Nephron progenitor cell (in vitro differentiated cells): ENCODE data around the gene TALDO1.

Experiments used
- DNase-seq: peaks from one replicate; pipeline ENCODE4 v3.0.0; 2021
- H3K27ac Mint-ChIP-seq: 2 replicates; pipeline ENCODE4 v1.8.0; 2021; ENCODE audit warnings: mild to moderate bottlenecking, moderate library complexity, mixed read lengths
- H3K27me3 Mint-ChIP-seq: 2 replicates; pipeline ENCODE4 v1.8.0; 2021; ENCODE audit warnings: mild to moderate bottlenecking, low read depth, mixed read lengths; ENCODE audit not compliant: poor library complexity
- H3K36me3 Mint-ChIP-seq: 2 replicates; pipeline ENCODE4 v1.8.0; 2021; ENCODE audit warnings: low read depth, mixed read lengths
- H3K4me1 Mint-ChIP-seq: 2 replicates; pipeline ENCODE4 v1.8.0; 2021; ENCODE audit warnings: mixed read lengths
- H3K4me3 Mint-ChIP-seq: 2 replicates; pipeline ENCODE4 v1.8.0; 2021; ENCODE audit warnings: mild to moderate bottlenecking, moderate library complexity, mixed read lengths
- H3K9me3 Mint-ChIP-seq: 2 replicates; pipeline ENCODE4 v1.8.0; 2021; ENCODE audit warnings: mild to moderate bottlenecking, moderate library complexity, mixed read lengths
- CTCF ChIP-seq: fragments of 200-600 bp; sonication (generic); IDR thresholded peaks from 2 replicates; pipeline ENCODE4 v1.5.0; 2021; ENCODE audit warnings: antibody characterized with exemption

The TALDO1 gene

DNA sequence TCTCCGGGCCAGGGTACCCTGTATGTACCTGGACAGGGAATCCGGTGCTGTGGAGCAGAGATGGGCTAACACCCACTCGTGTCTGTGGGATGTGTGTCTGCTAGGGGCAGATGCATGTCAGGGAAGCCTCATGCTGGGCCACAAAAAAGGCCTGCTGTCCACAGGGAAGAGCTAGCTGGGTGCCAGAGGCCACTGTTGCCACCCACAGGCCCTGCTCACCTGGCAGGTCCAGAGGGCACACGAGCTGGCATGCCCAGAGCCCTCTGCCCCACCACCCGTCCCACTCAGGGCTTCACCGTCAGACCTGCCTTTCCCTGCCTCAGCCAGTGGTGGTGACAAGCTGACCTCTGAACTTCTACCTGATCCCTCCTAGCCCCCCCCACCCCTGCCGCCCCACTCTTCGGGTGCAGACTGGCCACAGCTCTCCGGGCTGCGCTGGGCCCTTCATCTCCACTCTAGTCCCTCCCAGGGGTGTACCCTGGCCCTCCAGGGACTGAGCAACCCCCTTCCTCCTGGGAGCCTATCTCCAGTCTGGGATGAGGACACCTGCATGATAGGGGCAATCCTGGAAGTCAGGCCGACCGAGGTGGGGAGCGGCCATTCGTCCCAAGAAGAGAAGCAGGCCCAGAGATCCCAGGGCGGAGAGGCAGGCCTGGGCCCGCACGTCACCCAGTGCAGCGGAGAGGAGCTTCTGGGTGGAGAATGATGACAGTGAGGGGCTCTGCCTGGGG is 49.5 kb downstream of the TALDO1 start:
- DNase-seq, result no peak
- H3K4me3 Mint-ChIP-seq, result peak overlapping the region; percentile 86
- TF ChIP-seq CTCF, result no peak
- H3K4me1 Mint-ChIP-seq, result peaks cover 16% of the 10 kb centered on the region
- H3K36me3 Mint-ChIP-seq, result no peaks in the 10 kb centered on the region
- H3K27ac Mint-ChIP-seq, result no peak overlapping the region
- no peaks in the 10 kb centered on the region for H3K27me3 Mint-ChIP-seq
- no peaks in the 10 kb centered on the region for H3K9me3 Mint-ChIP-seq

DNA sequence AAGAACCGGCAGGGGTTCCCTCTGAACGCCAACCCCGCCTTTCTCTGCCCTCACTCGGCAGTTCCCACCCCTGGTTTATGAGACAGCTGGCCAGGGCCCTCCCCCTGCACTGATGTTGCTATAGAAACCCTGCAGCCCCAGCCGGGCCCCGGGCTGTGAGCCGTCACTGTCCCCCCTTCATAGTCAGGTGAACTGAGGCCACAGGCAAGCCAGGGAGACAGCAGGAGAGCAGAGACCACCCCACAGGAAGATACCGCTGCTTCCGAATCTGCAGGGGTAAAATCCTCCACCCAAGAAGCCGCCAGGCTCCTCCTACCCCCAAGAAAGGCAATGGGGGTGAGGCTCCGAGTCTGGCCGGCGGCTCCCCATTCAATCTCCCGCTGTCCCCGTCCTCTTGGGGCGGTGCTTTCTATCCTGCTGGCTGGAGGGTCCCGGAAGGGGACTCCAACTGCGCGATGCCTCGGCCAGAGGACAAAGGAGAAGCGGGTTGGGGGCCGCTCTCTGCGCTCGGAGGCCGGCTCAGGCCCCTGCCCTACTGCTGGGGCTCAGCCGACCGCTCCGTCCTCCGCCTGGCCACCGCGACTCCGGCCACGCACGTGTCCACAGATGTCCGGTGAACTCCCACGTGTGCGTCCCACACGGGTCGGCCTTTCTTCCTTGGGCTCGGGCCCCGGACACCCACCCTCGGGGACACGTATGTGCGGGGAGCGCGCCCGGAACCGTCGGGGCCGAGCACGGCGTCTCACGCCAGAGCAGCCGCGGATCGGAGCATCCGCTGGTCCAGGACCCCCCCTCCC is 50.2 kb downstream of the TALDO1 start:
- Mint-ChIP-seq H3K9me3 (no peaks in the 10 kb centered on the region), H3K27me3 (no peaks in the 10 kb centered on the region), H3K27ac (peak overlapping the region; percentile 71), H3K4me3 (peak overlapping the region; percentile 86), H3K4me1 (peaks cover 16% of the 10 kb centered on the region), H3K36me3 (no peaks in the 10 kb centered on the region)
- peak; percentile 75 for DNase-seq
- TF ChIP-seq CTCF, result no peak

GRCh38 chr11:798093-798713 is 50.9 kb downstream of the TALDO1 start, which contains the start of gene SLC25A22:
TSS of gene SLC25A22 (minus strand) at chr11:798281. CDS start at chr11:795006, 3,275 bp downstream.
- Mint-ChIP-seq H3K36me3 (no peaks in the 10 kb centered on the region), H3K4me1 (peaks cover 16% of the 10 kb centered on the region), H3K27me3 (no peaks in the 10 kb centered on the region), H3K4me3 (peak within 1 kb of the TSS; percentile 86), H3K9me3 (no peaks in the 10 kb centered on the region), H3K27ac (peak within 1 kb of the TSS; percentile 71)
- peak; percentile 94 for DNase-seq
- TF ChIP-seq CTCF, result peak; percentile 60

GRCh38 chr11:799641-800316 is 52.5 kb downstream of the TALDO1 start:
- TF ChIP-seq CTCF, result no peak
- Mint-ChIP-seq H3K27ac (no peak overlapping the region), H3K27me3 (no peaks in the 10 kb centered on the region), H3K9me3 (no peaks in the 10 kb centered on the region), H3K4me3 (no peak overlapping the region), H3K4me1 (peaks cover 16% of the 10 kb centered on the region), H3K36me3 (no peaks in the 10 kb centered on the region)
- DNase-seq, result no peak

- no peaks in the 10 kb centered on the region for H3K36me3 Mint-ChIP-seq
Measured at GRCh38 chr11:800473-800872, 53.2 kb downstream of the TALDO1 start.

More at GRCh38 chr11:800473-800872, 53.2 kb downstream of the TALDO1 start:
- Mint-ChIP-seq H3K4me1 (peaks cover 16% of the 10 kb centered on the region), H3K4me3 (no peak overlapping the region), H3K27ac (no peak overlapping the region), H3K9me3 (no peaks in the 10 kb centered on the region), H3K27me3 (no peaks in the 10 kb centered on the region)
- DNase-seq, result no peak
- TF ChIP-seq CTCF, result no peak
